ENCODE measurements around the gene CYB5D1. TPM values are rescaled to one million over a fixed set of nuclear protein-coding genes. Genes with fewer than 3 reads are reported as not detected.

CYB5D1 gene
- total and polyA plus RNA-seq, 2 donors: 6.9 to 12.5 TPM

DNA sequence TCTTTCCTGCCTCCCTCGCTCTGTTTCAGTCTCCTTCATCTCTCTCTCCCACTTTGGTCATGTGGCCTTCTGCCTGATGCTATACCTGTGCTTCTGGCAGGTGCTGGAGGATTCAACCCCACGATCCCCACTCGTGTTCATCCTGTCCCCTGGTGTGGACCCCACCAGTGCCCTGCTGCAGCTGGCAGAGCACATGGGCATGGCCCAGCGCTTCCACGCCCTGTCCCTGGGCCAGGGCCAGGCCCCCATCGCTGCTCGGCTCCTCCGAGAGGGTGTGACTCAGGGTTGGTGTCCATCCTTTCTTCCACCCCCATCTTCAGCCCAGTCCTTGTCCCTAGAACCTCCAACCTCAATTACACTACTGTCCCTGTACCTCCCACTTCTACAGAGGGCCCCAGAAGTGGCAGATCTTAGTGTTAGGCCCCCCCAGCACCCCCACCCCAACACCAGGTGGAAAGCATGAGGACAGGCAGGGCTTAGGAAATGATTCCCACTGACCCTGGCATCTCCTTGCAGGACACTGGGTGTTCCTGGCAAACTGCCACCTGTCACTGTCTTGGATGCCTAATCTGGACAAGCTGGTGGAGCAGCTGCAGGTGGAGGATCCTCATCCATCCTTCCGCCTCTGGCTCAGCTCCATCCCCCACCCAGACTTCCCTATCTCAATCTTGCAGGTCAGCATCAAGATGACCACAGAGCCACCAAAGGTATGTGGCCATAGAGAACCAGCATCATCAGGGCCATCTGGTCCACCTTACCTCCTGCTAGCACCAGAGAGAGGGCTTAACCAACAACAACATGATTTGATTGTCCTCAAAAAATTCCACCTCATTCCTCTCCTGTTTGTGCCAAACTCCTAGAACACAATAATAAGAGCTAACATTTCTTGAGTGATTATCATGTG lies 33.5 kb upstream of the CYB5D1 start:
- Histone ChIP-seq H3K27ac (ENCODE audit: low read depth) (no peak overlapping the region), H3K36me3 (ENCODE audit: insufficient read depth) (no peaks in the 10 kb centered on the region), H3K4me3 (ENCODE audit: low read depth, low read length) (no peak overlapping the region), H3K4me1 (ENCODE audit: insufficient read depth) (no peaks in the 10 kb centered on the region)
- WGBS: 82% methylated on average over 9 of the region's 9 CpGs
- DNase-seq (ENCODE audit: extremely low spot score): no peak

DNA sequence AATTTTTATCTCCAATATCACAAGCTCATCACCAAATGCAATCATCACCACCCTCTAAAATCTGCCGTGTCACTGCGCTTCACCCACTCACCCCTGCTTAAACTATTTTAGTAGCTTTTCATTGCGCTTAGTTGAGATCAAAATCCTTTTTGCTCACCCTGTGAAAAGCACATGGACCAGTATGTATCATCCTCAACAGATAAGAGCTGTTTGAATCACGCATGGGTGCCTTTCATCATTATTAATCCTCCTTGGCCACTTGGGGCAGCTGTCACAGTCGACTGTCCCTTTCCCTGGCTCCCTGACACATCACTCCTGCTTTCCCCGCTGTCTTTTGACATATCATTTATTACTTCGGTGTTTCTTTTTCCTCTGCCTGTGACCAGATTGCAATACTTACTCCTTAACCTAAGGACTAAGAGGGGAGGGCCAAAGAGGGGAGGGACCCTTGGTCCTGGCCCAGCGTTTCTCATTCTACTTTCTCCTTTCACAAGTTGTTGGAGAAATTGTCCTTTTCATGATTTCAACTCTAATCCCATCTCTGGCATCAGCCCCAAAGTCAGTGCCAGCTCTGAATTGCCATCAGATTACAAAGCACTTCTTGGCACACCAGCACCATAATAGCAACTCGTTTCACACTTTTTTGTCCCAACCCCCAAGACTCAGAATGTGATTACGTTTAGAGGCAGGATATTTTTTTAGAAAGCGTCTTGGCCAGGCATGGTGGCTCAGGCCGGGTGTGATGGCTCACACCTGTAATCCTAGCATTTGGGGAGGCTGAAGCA lies 32.4 kb upstream of the CYB5D1 start:
- Histone ChIP-seq H3K36me3 (ENCODE audit: insufficient read depth) (no peaks in the 10 kb centered on the region), H3K27ac (ENCODE audit: low read depth) (no peak overlapping the region), H3K4me1 (ENCODE audit: insufficient read depth) (no peaks in the 10 kb centered on the region), H3K4me3 (ENCODE audit: low read depth, low read length) (no peak overlapping the region)
- WGBS: 28% methylated on average over 12 of the region's 12 CpGs
- no peak for DNase-seq (ENCODE audit: extremely low spot score)

DNA sequence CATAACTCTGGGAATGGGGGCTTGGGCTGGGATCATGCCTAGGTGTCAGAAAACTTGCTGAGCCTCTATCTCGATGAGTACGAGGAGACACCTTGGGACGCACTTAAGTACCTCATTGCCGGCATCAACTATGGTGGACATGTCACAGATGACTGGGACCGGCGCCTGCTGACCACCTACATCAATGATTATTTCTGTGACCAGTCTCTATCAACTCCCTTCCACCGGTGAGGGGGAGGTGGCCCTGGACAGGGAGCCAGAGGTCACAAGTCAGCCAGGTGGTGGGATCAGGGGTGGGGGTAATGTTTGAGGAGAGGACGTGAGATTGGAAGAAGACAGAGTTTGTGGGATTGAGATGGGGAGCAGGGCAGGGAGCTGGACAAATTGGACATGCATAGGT lies 27.2 kb upstream of the CYB5D1 start:
- Histone ChIP-seq H3K36me3 (ENCODE audit: insufficient read depth) (no peaks in the 10 kb centered on the region), H3K4me3 (ENCODE audit: low read depth, low read length) (no peak overlapping the region), H3K27ac (ENCODE audit: low read depth) (no peak overlapping the region), H3K4me1 (ENCODE audit: insufficient read depth) (no peaks in the 10 kb centered on the region)
- WGBS: 87% methylated on average over 8 of the region's 8 CpGs
- DNase-seq (ENCODE audit: extremely low spot score): no peak

GRCh38 chr17:7831233-7831632 lies 26.6 kb upstream of the CYB5D1 start:
- H3K36me3 ChIP-seq (ENCODE audit: insufficient read depth): no peaks in the 10 kb centered on the region
- WGBS: 77% methylated on average over 7 of the region's 7 CpGs
- no peak for DNase-seq (ENCODE audit: extremely low spot score)
- no peak overlapping the region for H3K4me3 ChIP-seq (ENCODE audit: low read depth, low read length)
- H3K4me1 ChIP-seq (ENCODE audit: insufficient read depth): no peaks in the 10 kb centered on the region
- no peak overlapping the region for H3K27ac ChIP-seq (ENCODE audit: low read depth)

DNA sequence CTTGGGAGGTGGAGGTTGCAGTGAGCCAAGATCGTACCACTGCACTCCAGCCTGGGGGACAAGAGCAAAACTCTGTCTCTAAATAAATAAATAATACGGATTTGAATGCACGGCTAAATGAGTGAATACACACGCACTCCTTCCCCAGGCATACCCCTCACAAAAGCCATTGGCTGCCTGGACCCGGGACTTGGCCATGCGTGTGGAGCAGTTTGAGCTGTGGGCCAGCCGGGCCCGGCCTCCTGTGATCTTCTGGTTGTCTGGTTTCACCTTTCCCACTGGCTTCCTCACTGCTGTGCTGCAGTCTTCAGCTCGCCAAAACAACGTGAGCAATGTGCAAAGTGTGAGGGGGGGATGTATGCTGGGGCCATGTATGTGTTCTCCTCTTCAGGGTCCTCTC lies 25.4 kb upstream of the CYB5D1 start:
- Histone ChIP-seq H3K4me3 (ENCODE audit: low read depth, low read length) (no peak overlapping the region), H3K36me3 (ENCODE audit: insufficient read depth) (no peaks in the 10 kb centered on the region), H3K4me1 (ENCODE audit: insufficient read depth) (peaks cover 4% of the 10 kb centered on the region), H3K27ac (ENCODE audit: low read depth) (no peak overlapping the region)
- no peak for DNase-seq (ENCODE audit: extremely low spot score)
- 84% methylated on average over 10 of the region's 10 CpGs for WGBS

GRCh38 chr17:7833011-7833794 lies 24.6 kb upstream of the CYB5D1 start:
- Histone ChIP-seq H3K36me3 (ENCODE audit: insufficient read depth) (no peaks in the 10 kb centered on the region), H3K27ac (ENCODE audit: low read depth) (no peak overlapping the region), H3K4me3 (ENCODE audit: low read depth, low read length) (no peak overlapping the region), H3K4me1 (ENCODE audit: insufficient read depth) (peaks cover 4% of the 10 kb centered on the region)
- DNase-seq (ENCODE audit: extremely low spot score): no peak
- 41% methylated on average over 19 of the region's 19 CpGs for WGBS

GRCh38 chr17:7833795-7834541 lies 23.8 kb upstream of the CYB5D1 start, which contains the start of gene KDM6B:
KDM6B (plus strand) TSS chr17:7834217; CDS start chr17:7845555, 11,338 bp downstream.
- Histone ChIP-seq H3K36me3 (ENCODE audit: insufficient read depth) (no peaks in the 10 kb centered on the region), H3K27ac (ENCODE audit: low read depth) (peak within 1 kb of the TSS; percentile 93), H3K4me3 (ENCODE audit: low read depth, low read length) (peak within 1 kb of the TSS; percentile 80), H3K4me1 (ENCODE audit: insufficient read depth) (peaks cover 4% of the 10 kb centered on the region)
- WGBS: under 1% methylated on average over 49 of the region's 49 CpGs
- no peak for DNase-seq (ENCODE audit: extremely low spot score)

GRCh38 chr17:7834542-7834956 lies 23.3 kb upstream of the CYB5D1 start:
- H3K4me1 ChIP-seq (ENCODE audit: insufficient read depth): peaks cover 4% of the 10 kb centered on the region
- WGBS: 1% methylated on average over 20 of the region's 20 CpGs
- H3K27ac ChIP-seq (ENCODE audit: low read depth): peak overlapping the region; percentile 93
- H3K4me3 ChIP-seq (ENCODE audit: low read depth, low read length): peak overlapping the region; percentile 80
- DNase-seq (ENCODE audit: extremely low spot score): no peak
- H3K36me3 ChIP-seq (ENCODE audit: insufficient read depth): no peaks in the 10 kb centered on the region

- H3K4me1 ChIP-seq (ENCODE audit: insufficient read depth): peaks cover 4% of the 10 kb centered on the region
- WGBS: 1% methylated on average over 68 of the region's 69 CpGs
These were observed 22.6 kb upstream of the CYB5D1 start for GRCh38 chr17:7834957-7835813.

GRCh38 chr17:7835814-7836595 lies 21.8 kb upstream of the CYB5D1 start:
- no peak for DNase-seq (ENCODE audit: extremely low spot score)
- peaks cover 4% of the 10 kb centered on the region for H3K4me1 ChIP-seq (ENCODE audit: insufficient read depth)
- under 1% methylated on average over 61 of the region's 61 CpGs for WGBS
- peak overlapping the region; percentile 80 for H3K4me3 ChIP-seq (ENCODE audit: low read depth, low read length)
- peak overlapping the region; percentile 91 for H3K27ac ChIP-seq (ENCODE audit: low read depth)
- H3K36me3 ChIP-seq (ENCODE audit: insufficient read depth): no peaks in the 10 kb centered on the region

More at GRCh38 chr17:7834957-7835813, 22.6 kb upstream of the CYB5D1 start:
- DNase-seq (ENCODE audit: extremely low spot score): peak; percentile 95
- Histone ChIP-seq H3K36me3 (ENCODE audit: insufficient read depth) (no peaks in the 10 kb centered on the region), H3K4me3 (ENCODE audit: low read depth, low read length) (peak overlapping the region; percentile 80), H3K27ac (ENCODE audit: low read depth) (peak overlapping the region; percentile 91)

DNA sequence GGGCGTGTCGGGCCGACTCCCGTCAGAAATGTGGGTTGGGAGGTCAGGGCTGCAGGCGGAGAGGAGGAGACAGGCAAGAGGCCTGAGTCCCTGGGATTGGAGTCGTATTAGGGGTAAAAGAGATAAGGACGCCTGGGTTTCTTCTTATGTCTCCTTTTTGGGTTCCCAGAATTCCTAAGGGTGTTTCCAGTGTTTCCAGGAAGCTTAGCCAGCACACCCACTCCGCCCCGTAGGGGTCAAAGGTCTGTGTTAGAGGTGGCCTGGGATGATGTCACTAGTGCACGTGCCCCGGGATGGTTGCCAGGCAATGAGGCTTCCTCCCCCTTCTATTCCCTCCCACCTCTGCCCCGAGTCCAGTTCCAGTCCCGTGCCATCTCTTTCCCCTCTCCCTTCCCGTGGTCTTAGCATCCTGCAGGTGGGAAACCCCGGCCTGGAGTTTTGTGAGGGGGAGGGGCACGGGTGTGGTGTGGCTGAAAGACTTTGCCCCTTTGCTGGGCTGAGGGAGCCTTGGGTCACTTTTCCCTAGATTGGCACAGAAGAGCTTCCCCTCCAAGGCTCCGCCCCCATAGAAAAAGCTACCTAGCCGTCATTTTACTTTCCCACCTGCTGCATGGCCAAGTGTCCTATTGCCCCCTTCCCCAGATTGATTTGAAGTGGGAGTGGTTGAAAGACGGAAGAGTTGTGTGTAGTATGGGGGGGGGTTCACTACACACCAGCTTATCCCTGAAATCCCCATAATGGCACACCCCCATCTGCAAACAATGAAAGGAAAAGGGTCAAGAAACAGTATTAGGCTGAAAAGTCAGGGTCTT lies 21.0 kb upstream of the CYB5D1 start:
- Histone ChIP-seq H3K36me3 (ENCODE audit: insufficient read depth) (no peaks in the 10 kb centered on the region), H3K4me1 (ENCODE audit: insufficient read depth) (peaks cover 4% of the 10 kb centered on the region), H3K27ac (ENCODE audit: low read depth) (peak overlapping the region; percentile 91), H3K4me3 (ENCODE audit: low read depth, low read length) (peak overlapping the region; percentile 80)
- WGBS: 3% methylated on average over 19 of the region's 19 CpGs
- no peak for DNase-seq (ENCODE audit: extremely low spot score)
